Left kidney (tissue), 2 donors: ENCODE data around the gene SLC22A23. TPM values are rescaled to one million over a fixed set of nuclear protein-coding genes. Genes with fewer than 3 reads are reported as not detected.

Experiments used
- DNase-seq: peaks from one replicate; pipeline ENCODE4 v3.0.0-alpha.2; 2013
- polyA plus RNA-seq: library from polyadenylated mRNA; unstranded; fragments of 120-200 nt; gene quantifications from one replicate; pipeline ENCODE4 v1.2.1, GENCODE V29; 2013; ENCODE audit not compliant: insufficient read length

SLC22A23 gene
- polyA plus RNA-seq, 1 donor = 12.8 TPM

GRCh38 chr6:3285049-3285639 is 171.7 kb downstream of the SLC22A23 start:
- DNase-seq = no peak

DNA sequence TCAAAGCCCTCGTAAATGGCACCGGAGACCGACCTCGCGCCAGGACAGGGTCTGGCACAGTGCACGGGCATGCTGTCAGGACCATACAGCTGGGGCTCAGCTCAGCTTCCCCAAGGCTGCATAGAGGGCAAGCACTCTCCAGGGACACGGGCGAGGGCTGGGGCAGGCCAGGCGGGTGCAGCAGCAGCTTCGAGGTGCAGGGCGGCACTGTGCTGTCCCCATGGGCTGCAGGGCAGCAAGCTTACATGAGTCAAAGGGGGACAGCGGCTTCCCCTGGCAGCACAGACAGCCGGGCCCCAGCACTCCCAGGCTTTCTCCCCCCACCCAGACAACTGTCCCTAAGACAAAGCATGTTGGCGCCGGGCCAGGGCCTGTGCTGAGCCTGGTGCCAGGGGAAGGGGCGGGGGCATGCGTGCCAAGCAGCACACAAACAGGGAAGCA is 172.4 kb downstream of the SLC22A23 start:
- no peak for DNase-seq

GRCh38 chr6:3283641-3284435 is 173.0 kb downstream of the SLC22A23 start:
- DNase-seq = no peak

GRCh38 chr6:3283241-3283640 is 173.6 kb downstream of the SLC22A23 start:
- DNase-seq = no peak

DNA sequence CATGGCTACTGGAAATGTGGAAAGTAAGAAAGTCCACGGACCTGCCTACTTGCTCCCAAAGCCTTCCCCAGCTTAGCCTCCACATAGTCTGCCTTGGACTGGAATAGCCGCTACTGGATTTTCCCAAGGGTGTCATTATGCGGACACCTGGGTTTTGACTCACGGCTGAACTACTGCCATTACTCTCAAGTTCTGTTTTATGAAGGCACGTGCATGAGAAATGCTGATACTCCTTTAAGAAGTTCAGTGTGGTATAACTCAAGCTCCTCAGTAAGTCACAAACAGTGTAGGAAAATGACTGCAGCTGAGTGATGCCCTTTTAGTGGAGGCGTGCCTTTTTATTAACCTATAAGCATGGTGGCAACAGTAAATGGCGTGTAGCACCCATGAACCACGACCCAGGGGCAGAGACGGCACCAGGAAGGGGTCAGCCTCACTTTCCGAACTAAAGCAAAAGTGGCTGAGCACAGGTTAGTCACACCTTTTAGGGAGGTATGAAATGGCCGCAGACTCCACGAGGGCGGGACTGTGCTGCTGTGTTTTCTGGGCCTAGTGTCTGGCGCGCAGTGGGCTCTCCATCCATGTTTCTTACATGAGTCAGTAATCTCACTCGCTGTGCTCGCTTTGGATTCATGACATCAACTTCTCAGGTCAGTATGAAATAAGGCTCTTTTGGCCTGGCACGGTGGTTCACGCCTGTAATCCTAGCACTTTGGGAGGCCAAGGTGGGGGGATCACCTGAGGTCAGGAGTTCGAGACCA is 174.2 kb downstream of the SLC22A23 start:
- DNase-seq = no peak

GRCh38 chr6:3281631-3282475 is 175.0 kb downstream of the SLC22A23 start:
- no peak for DNase-seq

- no peak for DNase-seq
Observed at GRCh38 chr6:3280866-3281465, 175.9 kb downstream of the SLC22A23 start.

- no peak for DNase-seq
Observed at GRCh38 chr6:3280091-3280490, 176.8 kb downstream of the SLC22A23 start.

- DNase-seq = no peak
Observed at GRCh38 chr6:3278691-3279090, 178.2 kb downstream of the SLC22A23 start.

DNA sequence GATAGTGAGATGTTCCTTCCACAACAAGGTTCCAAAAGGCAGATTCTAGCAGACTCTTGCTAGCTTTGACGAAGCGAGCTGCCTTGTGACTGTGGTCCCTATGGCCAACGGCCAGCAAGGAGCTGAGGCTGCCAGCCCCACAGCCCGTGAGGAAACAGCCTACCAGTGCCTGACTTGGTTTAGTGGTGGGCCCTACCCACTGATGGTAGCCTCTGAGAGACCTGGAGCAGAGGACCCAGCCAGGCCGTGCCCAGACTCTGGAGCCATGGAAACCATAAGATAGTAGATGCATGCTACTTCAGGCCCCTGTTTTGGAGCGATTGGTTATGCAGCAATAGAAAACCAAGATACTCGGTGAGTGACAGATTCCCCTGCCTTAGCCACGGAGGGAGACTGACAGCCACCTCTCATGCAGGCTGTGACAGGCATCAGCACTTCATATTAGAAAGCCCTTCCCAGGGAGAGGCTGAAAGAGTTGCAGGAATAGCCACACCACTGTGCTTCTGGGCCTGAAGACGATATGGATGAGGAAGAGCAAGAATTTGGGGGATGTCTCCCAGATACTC is 178.9 kb downstream of the SLC22A23 start:
- DNase-seq = no peak

DNA sequence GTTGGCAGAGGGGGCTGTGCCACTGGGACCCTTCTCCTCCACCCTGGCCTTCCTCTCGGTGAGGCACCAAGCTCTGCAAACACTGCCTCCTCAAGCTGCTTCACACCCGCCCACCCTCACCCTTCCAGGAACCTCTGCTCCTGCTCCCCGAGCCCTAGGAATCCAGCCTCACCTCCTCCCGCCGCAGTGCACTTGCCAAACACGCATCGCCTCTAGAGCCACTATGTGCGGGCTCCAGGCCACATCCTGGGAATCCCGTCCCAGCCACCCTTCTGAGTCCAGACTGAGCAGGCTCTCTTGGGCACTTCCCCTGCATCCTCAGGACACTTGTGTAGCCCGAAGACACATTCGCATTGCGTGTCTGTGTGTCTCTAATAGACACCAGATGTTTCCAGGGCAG is 179.6 kb downstream of the SLC22A23 start:
- DNase-seq = no peak

DNA sequence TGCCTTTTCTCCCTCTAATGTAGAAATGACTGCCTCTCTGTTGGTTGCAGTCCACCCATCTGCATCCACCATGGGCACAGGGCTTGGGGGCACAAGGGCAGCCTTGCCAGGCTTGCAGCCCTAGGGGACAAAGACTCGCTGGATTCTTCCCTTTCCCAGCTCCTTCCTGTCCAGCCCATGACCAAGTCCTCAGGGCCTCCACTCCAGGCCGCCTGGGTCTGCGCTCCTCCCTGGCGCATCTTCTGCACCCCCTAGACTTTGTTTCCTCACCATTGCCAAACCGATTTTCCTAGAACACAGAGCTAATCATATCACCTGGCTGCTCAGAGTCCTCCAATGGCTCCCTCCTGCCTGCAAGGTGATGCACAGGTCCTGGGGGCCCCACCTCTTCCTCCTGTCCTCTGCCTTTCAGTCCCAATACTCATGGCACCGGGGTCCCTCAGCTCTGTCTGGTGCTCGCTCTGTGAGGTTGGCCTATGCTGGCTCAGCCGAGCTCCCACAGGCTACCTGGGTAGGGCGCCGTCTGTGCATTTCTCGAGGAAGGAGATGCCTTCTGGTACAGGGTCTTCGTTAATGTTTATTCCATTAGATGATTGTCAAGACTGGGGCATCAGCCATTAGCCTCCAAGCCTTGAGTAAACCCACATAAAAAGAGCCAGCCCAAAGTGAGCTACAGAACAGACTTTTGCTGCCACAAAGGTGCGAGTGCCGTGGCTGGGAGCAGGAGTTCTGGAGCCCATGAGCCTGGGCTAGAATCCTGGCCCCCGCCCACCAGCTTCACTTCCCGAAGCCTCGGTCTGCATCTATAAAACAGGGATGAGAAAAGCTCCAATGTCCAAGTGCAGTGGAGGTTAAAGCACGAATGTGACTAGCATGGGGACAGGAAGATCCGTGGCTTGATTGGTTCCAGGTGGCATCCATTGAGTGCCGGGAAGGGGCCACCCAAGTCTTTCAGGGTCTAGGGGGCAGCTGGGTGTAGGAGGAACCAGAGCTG is 180.4 kb downstream of the SLC22A23 start:
- DNase-seq = no peak

DNA sequence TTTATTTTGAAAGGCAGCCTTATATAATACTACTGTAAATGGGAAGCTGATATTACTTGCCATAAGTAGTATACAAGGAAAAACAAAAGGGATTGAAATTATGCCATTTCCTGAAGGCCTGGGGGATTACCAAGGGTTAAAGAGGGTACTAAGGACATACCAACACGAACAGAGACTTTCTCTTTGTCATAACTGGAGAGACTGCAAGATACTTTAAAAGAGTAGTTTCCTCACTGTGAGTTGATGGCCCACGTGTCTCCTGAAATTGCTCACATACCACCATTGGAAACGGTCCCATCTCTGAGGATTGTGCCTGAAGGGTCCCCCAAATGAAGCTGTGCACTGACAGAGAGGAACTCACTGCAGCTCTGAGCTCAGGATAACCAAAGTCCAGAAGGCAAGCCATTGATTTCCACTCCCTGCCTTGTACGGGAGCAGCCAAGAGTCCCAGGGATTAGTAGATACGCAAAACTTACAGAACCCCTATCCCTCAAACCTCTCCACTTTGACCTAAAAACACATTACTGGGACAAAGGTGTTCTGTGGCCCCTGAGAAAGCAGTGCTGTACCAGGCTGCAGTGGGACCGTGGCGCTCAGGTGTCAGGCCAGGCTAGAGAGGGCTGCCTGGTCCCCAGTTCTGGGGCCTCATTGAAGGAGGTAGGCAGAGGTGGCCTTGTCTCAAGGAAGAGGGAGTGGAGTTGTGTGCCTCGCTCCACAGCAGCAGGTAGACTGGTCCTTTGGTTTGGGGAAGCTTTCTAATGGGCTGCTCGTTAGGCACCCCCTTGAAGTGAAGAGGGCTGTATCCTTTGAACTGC is 182.9 kb downstream of the SLC22A23 start:
- no peak for DNase-seq

GRCh38 chr6:3272911-3273547 is 183.8 kb downstream of the SLC22A23 start:
- DNase-seq = no peak

GRCh38 chr6:3271756-3272155 is 185.1 kb downstream of the SLC22A23 start:
- DNase-seq = no peak

- no peak for DNase-seq
Observed at GRCh38 chr6:3270258-3270657, 186.6 kb downstream of the SLC22A23 start.

DNA sequence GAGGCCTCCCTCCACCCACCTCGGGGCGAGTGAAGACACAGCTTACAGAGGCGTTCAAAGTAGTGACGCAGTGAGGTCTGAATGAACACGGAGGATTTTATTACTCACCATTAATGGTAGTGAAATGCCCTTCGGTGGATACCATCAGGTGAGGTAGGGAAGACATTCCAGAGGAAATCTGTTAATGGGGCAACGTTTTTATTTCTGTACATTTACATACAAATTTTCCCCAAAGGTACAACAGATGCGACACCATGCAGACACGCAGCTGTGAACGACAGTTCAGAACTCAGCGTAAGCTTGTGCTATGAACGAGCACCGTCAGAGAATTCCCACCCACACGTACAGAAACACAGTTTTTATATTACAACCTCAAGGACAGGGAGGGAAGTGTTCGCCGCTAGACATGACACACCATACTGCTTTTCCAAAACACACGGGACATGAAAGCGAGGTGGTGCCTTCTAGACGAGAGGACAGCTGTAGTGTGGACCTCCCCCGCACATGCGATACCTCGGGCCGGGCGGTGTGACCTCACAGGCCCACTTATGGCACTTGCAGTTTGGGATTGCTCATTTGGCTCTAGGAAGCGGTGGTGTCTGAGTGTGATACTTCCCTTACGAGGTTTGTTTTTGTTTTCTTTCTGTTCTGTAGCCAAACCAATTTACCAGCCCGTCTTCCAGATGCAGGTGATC is 187.4 kb downstream of the SLC22A23 start:
- DNase-seq = no peak

DNA sequence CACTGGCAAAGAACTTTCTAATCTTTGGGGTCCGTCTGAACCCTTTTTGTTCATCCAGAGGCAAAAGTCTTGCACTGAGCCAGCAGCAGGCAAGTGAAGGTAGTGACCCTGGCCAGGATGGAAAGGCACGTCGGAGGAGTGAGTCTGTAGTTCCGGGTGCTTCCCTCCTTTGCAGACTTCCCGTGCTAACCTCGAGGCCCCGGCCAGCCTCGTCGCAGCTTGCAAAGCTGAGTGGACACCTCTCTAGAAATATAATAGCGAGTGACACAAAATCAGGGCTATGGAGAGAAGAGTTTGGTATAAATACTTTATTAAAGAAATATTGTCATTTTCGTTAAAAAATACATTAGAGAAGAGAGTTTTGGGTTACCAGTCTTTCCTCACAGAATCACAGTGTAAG is 188.2 kb downstream of the SLC22A23 start:
- no peak for DNase-seq
